GM19328 (cell line): ENCODE results near the gene CCDC110.

Source experiments
- ATAC-seq: cut with Tn5 transposase; IDR thresholded peaks from one replicate; pipeline ENCODE4 v1.9.1; 2021; ENCODE audit warnings: mild to moderate bottlenecking, moderate library complexity; ENCODE audit not compliant: unreplicated experiment

Gene CCDC110

GRCh38 chr4:185424905-185425646, 46.5 kb downstream of the CCDC110 start:
- ATAC-seq = no peak

GRCh38 chr4:185421366-185422124, 50.0 kb downstream of the CCDC110 start:
- no peak for ATAC-seq

GRCh38 chr4:185416955-185417354, 54.6 kb downstream of the CCDC110 start:
- no peak for ATAC-seq

- no peak for ATAC-seq
Observed at GRCh38 chr4:185412412-185412811, 59.1 kb downstream of the CCDC110 start.

GRCh38 chr4:185411849-185412248, 59.7 kb downstream of the CCDC110 start:
- no peak for ATAC-seq

- no peak for ATAC-seq
Observed at GRCh38 chr4:185408432-185408831, 63.1 kb downstream of the CCDC110 start.

GRCh38 chr4:185405296-185405999, 66.1 kb downstream of the CCDC110 start:
- no peak for ATAC-seq

GRCh38 chr4:185404031-185404430, 67.5 kb downstream of the CCDC110 start:
- ATAC-seq = no peak

- no peak for ATAC-seq
Observed at GRCh38 chr4:185399466-185399865, 72.1 kb downstream of the CCDC110 start.

- ATAC-seq = no peak
Observed at GRCh38 chr4:185398618-185399017, 72.9 kb downstream of the CCDC110 start.

GRCh38 chr4:185396724-185397385, 74.7 kb downstream of the CCDC110 start, which contains the start of gene ANKRD37:
ANKRD37 (plus strand) TSS chr4:185396841; CDS start chr4:185396924, 83 bp downstream.
- ATAC-seq = no peak

GRCh38 chr4:185395956-185396723, 75.4 kb downstream of the CCDC110 start:
- peak; percentile 71 for ATAC-seq

GRCh38 chr4:185395238-185395955, 76.1 kb downstream of the CCDC110 start, which contains the start of gene LRP2BP:
LRP2BP (minus strand) TSS chr4:185395924; CDS start chr4:185378186, 17,738 bp downstream.
- ATAC-seq = no peak
